Measurements from ENCODE around the gene NRSN2.
"Not testable (repeated sequence)": the region's sequence is repeated elsewhere in the genome, so short reads cannot be mapped to it uniquely, and the experiment has no call there.

The NRSN2 gene

GRCh38 chr20:373171-373890 lies 26.4 kb downstream of the NRSN2 start:
- in situ Hi-C loops (cut with HindIII; ENCODE audit: low sequenced_read_pairs): no loop called here

- in situ Hi-C loops (cut with HindIII; ENCODE audit: low sequenced_read_pairs): no loop called here
Measured at GRCh38 chr20:375265-375889, 28.5 kb downstream of the NRSN2 start.

- in situ Hi-C loops (cut with HindIII; ENCODE audit: low sequenced_read_pairs): no loop called here
Measured at GRCh38 chr20:376089-376488, 29.2 kb downstream of the NRSN2 start.

GRCh38 chr20:376750-377149 lies 29.8 kb downstream of the NRSN2 start:
- in situ Hi-C loops (cut with HindIII; ENCODE audit: low sequenced_read_pairs): no loop called here

GRCh38 chr20:377578-377977 lies 30.7 kb downstream of the NRSN2 start:
- in situ Hi-C loops (cut with HindIII; ENCODE audit: low sequenced_read_pairs): not testable (repeated sequence)

GRCh38 chr20:378961-379336 lies 32.0 kb downstream of the NRSN2 start:
- in situ Hi-C loops (cut with HindIII; ENCODE audit: low sequenced_read_pairs): no loop called here

- in situ Hi-C loops (cut with HindIII; ENCODE audit: low sequenced_read_pairs): no loop called here
Measured at GRCh38 chr20:380763-381580, 34.1 kb downstream of the NRSN2 start.

GRCh38 chr20:381581-382290 lies 34.8 kb downstream of the NRSN2 start:
- in situ Hi-C loops (cut with HindIII; ENCODE audit: low sequenced_read_pairs): no loop called here

- in situ Hi-C loops (cut with HindIII; ENCODE audit: low sequenced_read_pairs): no loop called here
Measured at GRCh38 chr20:382291-383115, 35.6 kb downstream of the NRSN2 start.

GRCh38 chr20:383889-384288 lies 37.0 kb downstream of the NRSN2 start:
- in situ Hi-C loops (cut with HindIII; ENCODE audit: low sequenced_read_pairs): no loop called here

GRCh38 chr20:384723-385122 lies 37.8 kb downstream of the NRSN2 start:
- in situ Hi-C loops (cut with HindIII; ENCODE audit: low sequenced_read_pairs): no loop called here

- in situ Hi-C loops (cut with HindIII; ENCODE audit: low sequenced_read_pairs): no loop called here
Measured at GRCh38 chr20:385448-385847, 38.5 kb downstream of the NRSN2 start.

- in situ Hi-C loops (cut with HindIII; ENCODE audit: low sequenced_read_pairs): not testable (repeated sequence)
Measured at GRCh38 chr20:386634-387033, 39.7 kb downstream of the NRSN2 start.

- in situ Hi-C loops (cut with HindIII; ENCODE audit: low sequenced_read_pairs): no loop called here
Measured at GRCh38 chr20:387520-387919, 40.6 kb downstream of the NRSN2 start.

- in situ Hi-C loops (cut with HindIII; ENCODE audit: low sequenced_read_pairs): no loop called here
Measured at GRCh38 chr20:388034-388994, 41.4 kb downstream of the NRSN2 start.

- in situ Hi-C loops (cut with HindIII; ENCODE audit: low sequenced_read_pairs): no loop called here
Measured at GRCh38 chr20:389220-389619, 42.3 kb downstream of the NRSN2 start.

- in situ Hi-C loops (cut with HindIII; ENCODE audit: low sequenced_read_pairs): no loop called here
Measured at GRCh38 chr20:391041-391711, 44.3 kb downstream of the NRSN2 start.

GRCh38 chr20:393296-393695 lies 46.4 kb downstream of the NRSN2 start:
- in situ Hi-C loops (cut with HindIII; ENCODE audit: low sequenced_read_pairs): not testable (repeated sequence)

- in situ Hi-C loops (cut with HindIII; ENCODE audit: low sequenced_read_pairs): no loop called here
Measured at GRCh38 chr20:396252-396618, 49.3 kb downstream of the NRSN2 start.

All from DLD1 (cell line).